Measurements from ENCODE around the gene ANP32E. TPM values are rescaled to one million over a fixed set of nuclear protein-coding genes. Genes with fewer than 3 reads are reported as not detected.

The ANP32E gene
- total and polyA plus RNA-seq, 2 of the 13 experiments (the other 11 are each of a cell fraction or from before 2014, with no cell fraction given) = 10.3 to 53.0 TPM

- peaks cover 2 to 3% of the 10 kb centered on the region in 2 experiments; a peak in 1 of 5 replicates for H3K36me3 ChIP-seq (replicated peaks in 1 of 2; ENCODE audit: control insufficient read depth in 1 of 2, insufficient read depth in 2 of 2, low read length in 2 of 2)
- H3K9ac ChIP-seq (ENCODE audit: insufficient read depth, low read depth, low read length) = peak overlapping the region; percentile 90
- in situ Hi-C loops (cut with HindIII; ENCODE audit: extremely low pct_ligation_motif_present, low pct_unique_long_range_greater_than_20kb) = no loop called here
- BruUV-seq (replicated peaks) = no TSS peak
- no peak for ATAC-seq
- FAIRE-seq = no peak
- peak overlapping the region; percentile 88 for H3K27ac ChIP-seq (ENCODE audit: extremely low read length, insufficient read depth, low read length)
- DNase-seq (ENCODE audit: low spot score) = no peak
- H3K27me3 ChIP-seq (ENCODE audit: control insufficient read depth in 1 of 2, insufficient read depth in 2 of 2, low read length in 2 of 2) = no peaks in the 10 kb centered on the region; a peak in 2 of 5 replicates
- 1% methylated on average over 9 of the region's 9 CpGs for WGBS (ENCODE audit: low lambda C conversion rate)
- H3K79me2 ChIP-seq (ENCODE audit: insufficient read depth, low read length) = peaks cover 47% of the 10 kb centered on the region
- H3K9me3 ChIP-seq (ENCODE audit: low read length) = no peaks in the 10 kb centered on the region
- H3K4me2 ChIP-seq (ENCODE audit: low read depth, low read length) = peak overlapping the region; percentile 72
- H3K4me3 ChIP-seq (replicated peaks in 1 of 3; ENCODE audit: insufficient read depth in 1 of 3, low read depth in 2 of 3, low read length in 3 of 3) = peak overlapping the region; percentile 83 to 93 (median 84)
- POLR2A ChIA-PET = interaction anchor here (0.6 to 1.6 kb wide), 2 partner anchors 15 to 90 kb away, joined by 3 read pairs; no protein-coding TSS in a partner anchor
- TF ChIP-seq ZNF563 (CRISPR knock-in tag; IDR thresholded peaks at IDR 0.05) = 0 out of 2 replicates have a peak, but pooled peaks have one; percentile 6
- 0 out of 2 replicates have a peak, but pooled peaks have one; percentile 19 for TF ChIP-seq ZNF788 (CRISPR knock-in tag; IDR thresholded peaks at IDR 0.05; ENCODE audit: borderline replicate concordance)
- no peak for TF ChIP-seq HMGA1 (CRISPR knock-in tag; conservative IDR thresholded peaks at IDR 0.05)
- TF ChIP-seq NR0B2 (CRISPR knock-in tag; IDR thresholded peaks at IDR 0.05) = no peak
- TF ChIP-seq, protein P1, sequence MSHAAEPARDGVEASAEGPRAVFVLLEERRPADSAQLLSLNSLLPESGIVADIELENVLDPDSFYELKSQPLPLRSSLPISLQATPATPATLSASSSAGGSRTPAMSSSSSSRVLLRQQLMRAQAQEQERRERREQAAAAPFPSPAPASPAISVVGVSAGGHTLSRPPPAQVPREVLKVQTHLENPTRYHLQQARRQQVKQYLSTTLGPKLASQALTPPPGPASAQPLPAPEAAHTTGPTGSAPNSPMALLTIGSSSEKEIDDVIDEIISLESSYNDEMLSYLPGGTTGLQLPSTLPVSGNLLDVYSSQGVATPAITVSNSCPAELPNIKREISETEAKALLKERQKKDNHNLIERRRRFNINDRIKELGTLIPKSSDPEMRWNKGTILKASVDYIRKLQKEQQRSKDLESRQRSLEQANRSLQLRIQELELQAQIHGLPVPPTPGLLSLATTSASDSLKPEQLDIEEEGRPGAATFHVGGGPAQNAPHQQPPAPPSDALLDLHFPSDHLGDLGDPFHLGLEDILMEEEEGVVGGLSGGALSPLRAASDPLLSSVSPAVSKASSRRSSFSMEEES (CRISPR knock-in tag; IDR thresholded peaks at IDR 0.05) = no peak
- TF ChIP-seq PHF21A (CRISPR knock-in tag; IDR thresholded peaks at IDR 0.05) = 0 out of 2 replicates have a peak, but pooled peaks have one; percentile 7
- TF ChIP-seq ZFP36 (IDR thresholded peaks at IDR 0.05; ENCODE audit: borderline replicate concordance, low read depth, low read length, partially characterized antibody) = no peak
- TF ChIP-seq ONECUT2 (CRISPR knock-in tag; IDR thresholded peaks at IDR 0.05) = peak; percentile 82; the same call in 1 of the 2 replicates
- no peak for TF ChIP-seq RXRA (CRISPR knock-in tag; IDR thresholded peaks at IDR 0.05)
- no peak for TF ChIP-seq ZNF484 (CRISPR knock-in tag; IDR thresholded peaks at IDR 0.05; ENCODE audit: borderline replicate concordance, low read depth)
- CTCF ChIA-PET (ENCODE audit: low intra/inter-chr PET ratio, low total read pairs) = interaction anchor here (1.0 kb wide), 1 partner anchor 48 kb away, joined by 3 read pairs; no protein-coding TSS in a partner anchor
- intact Hi-C loops (cut with micrococcal nuclease; ENCODE audit: unreplicated experiment) = no loop called here
- H4K20me1 ChIP-seq (ENCODE audit: insufficient read depth, low read length) = no peaks in the 10 kb centered on the region
- peaks cover 23% of the 10 kb centered on the region for H3K4me1 ChIP-seq (ENCODE audit: insufficient read depth, low read length)
- H2AFZ ChIP-seq (ENCODE audit: low read length) = peak overlapping the region; percentile 49
These were observed 1.7 kb downstream of the ANP32E start for GRCh38 chr1:150234309-150234565.
